NB4 (cell line): ENCODE measurements around the gene SMAD4.

Experiments used
- DNase-seq: peaks from one replicate; pipeline ENCODE4 v3.0.0; 2010; ENCODE audit warnings: low read depth
- H3K4me3 ChIP-seq: one replicate; pipeline ENCODE4 v1.5.1; 2011; ENCODE audit warnings: mild to moderate bottlenecking, low read depth, low read length, moderate library complexity
- CTCF ChIP-seq: IDR thresholded peaks from one replicate; pipeline ENCODE4 v1.5.1; 2012; ENCODE audit warnings: low read depth, low read length
- MAX ChIP-seq: IDR thresholded peaks from 2 replicates; pipeline ENCODE4 v1.6.1; 2011; ENCODE audit warnings: low read depth, low read length
- MYC ChIP-seq: IDR thresholded peaks from 2 replicates; pipeline ENCODE4 v1.6.1; 2011; ENCODE audit warnings: low read depth, low read length
- POLR2A ChIP-seq: IDR thresholded peaks from 2 replicates; pipeline ENCODE4 v1.6.1; 2011; ENCODE audit warnings: mild to moderate bottlenecking; ENCODE audit not compliant: insufficient read length; ENCODE audit errors: extremely low read depth

Gene SMAD4

GRCh38 chr18:51049137-51049536 is 19.1 kb downstream of the SMAD4 start:
- TF ChIP-seq CTCF (no peak), MAX (no peak), MYC (no peak), POLR2A (no peak)
- no peak overlapping the region for H3K4me3 ChIP-seq
- no peak for DNase-seq

GRCh38 chr18:51051105-51051712 is 21.2 kb downstream of the SMAD4 start:
- TF ChIP-seq MAX, result no peak
- TF ChIP-seq CTCF, result peak; percentile 81
- peak; percentile 58 for DNase-seq
- no peak overlapping the region for H3K4me3 ChIP-seq

- DNase-seq, result no peak
- H3K4me3 ChIP-seq, result no peak overlapping the region
- TF ChIP-seq MYC (no peak), MAX (no peak), POLR2A (no peak), CTCF (no peak)
Observed at GRCh38 chr18:51053814-51054213, 23.8 kb downstream of the SMAD4 start.

- DNase-seq, result no peak
- TF ChIP-seq MYC (no peak), MAX (no peak), POLR2A (no peak), CTCF (no peak)
- no peak overlapping the region for H3K4me3 ChIP-seq
Observed at GRCh38 chr18:51054764-51055163, 24.8 kb downstream of the SMAD4 start.

GRCh38 chr18:51059969-51060368 is 30.0 kb downstream of the SMAD4 start:
- TF ChIP-seq CTCF (no peak), MAX (no peak), MYC (no peak)
- DNase-seq, result no peak
- no peak overlapping the region for H3K4me3 ChIP-seq

- DNase-seq, result no peak
- no peak for TF ChIP-seq MAX
- no peak for TF ChIP-seq MYC
- TF ChIP-seq CTCF, result no peak
- no peak for TF ChIP-seq POLR2A
- H3K4me3 ChIP-seq, result no peak overlapping the region
Observed at GRCh38 chr18:51064256-51064655, 34.2 kb downstream of the SMAD4 start.
